Measurements from ENCODE around the gene ANTKMT.
A peak's percentile ranks its signal among the peaks of the same experiment; 100 is the strongest.

ANTKMT gene

GRCh38 chr16:726438-727290 lies 5.7 kb downstream of the ANTKMT start, which contains the start of the genes CCDC78 and HAGHL:
TSS of gene CCDC78 (minus strand) at chr16:726443. CDS start at chr16:726367, 76 bp downstream.
TSS of gene HAGHL (plus strand) at chr16:727106. CDS start at chr16:727510, 404 bp downstream.
- Histone ChIP-seq H3K23ac (ENCODE audit: low read length) (peak within 1 kb of the TSS; percentile 24), H3K18ac (ENCODE audit: low read length) (no peak within 1 kb of the TSS), H3K79me2 (ENCODE audit: control insufficient read depth, insufficient read depth, low read length) (no peaks in the 10 kb centered on the region), H3K4me1 (ENCODE audit: control insufficient read depth, low read depth, low read length) (no peaks in the 10 kb centered on the region), H4K8ac (ENCODE audit: low read depth, low read length) (no peak within 1 kb of the TSS), H3K4ac (ENCODE audit: low read depth, low read length) (no peak within 1 kb of the TSS), H3K9ac (ENCODE audit: low read length) (peak within 1 kb of the TSS; percentile 73), H3K27me3 (ENCODE audit: insufficient read depth, low read length, poor library complexity) (no peaks in the 10 kb centered on the region), H3K79me1 (ENCODE audit: low read length) (no peaks in the 10 kb centered on the region), H2BK5ac (ENCODE audit: low read length) (no peak within 1 kb of the TSS), H2AK5ac (ENCODE audit: low read length) (no peak within 1 kb of the TSS), H3K4me2 (ENCODE audit: low read length) (peak within 1 kb of the TSS; percentile 77), H3K36me3 (ENCODE audit: control insufficient read depth, insufficient read depth, low read length) (no peaks in the 10 kb centered on the region), H3K56ac (ENCODE audit: low read length) (peak within 1 kb of the TSS; percentile 89), H3K27ac (ENCODE audit: low read depth, low read length) (no peak within 1 kb of the TSS), H2BK120ac (ENCODE audit: low read depth, low read length) (no peak within 1 kb of the TSS), H2BK15ac (replicated peaks; ENCODE audit: low read depth) (no peak within 1 kb of the TSS), H3K4me3 (ENCODE audit: low read length) (peak within 1 kb of the TSS; percentile 13), H4K5ac (ENCODE audit: low read length) (no peak within 1 kb of the TSS)
- peak; percentile 36 for DNase-seq
- WGBS (ENCODE audit: extremely low coverage, insufficient coverage, low lambda C conversion rate): no CpG with 5 or more reads among the region's 88 CpGs

DNA sequence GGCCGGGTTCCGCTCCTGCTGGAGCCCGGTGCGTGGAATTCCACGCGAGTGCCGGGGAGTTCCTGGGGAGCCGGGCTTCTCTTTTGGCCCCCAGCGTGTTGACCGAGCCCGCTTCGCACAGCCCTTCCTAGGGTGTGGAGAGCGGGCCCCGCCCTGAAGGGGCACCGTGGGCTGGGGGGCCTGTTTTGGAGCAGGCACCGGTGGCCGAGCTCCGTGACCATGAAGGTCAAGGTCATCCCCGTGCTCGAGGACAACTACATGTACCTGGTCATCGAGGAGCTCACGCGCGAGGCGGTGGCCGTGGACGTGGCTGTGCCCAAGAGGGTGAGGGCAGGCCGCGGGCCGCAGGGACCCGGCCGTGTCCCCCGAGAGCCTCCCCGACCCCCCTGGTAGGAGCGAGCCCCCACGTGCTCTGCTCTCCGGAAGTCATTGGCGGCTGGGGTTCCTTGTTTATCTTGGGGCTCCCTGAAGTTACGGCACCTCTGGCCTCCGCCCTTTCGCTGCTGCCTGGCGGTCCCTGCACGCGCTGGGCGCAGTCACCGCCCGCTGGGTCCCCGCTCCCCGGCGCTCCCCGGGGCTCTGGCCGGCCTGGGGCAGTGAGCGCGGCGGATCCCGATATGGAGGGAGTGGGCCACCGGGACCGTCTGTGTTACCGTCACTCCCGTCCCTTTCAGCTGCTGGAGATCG lies 6.5 kb downstream of the ANTKMT start:
- Histone ChIP-seq H3K27ac (ENCODE audit: low read depth, low read length) (no peak overlapping the region), H3K27me3 (ENCODE audit: insufficient read depth, low read length, poor library complexity) (no peaks in the 10 kb centered on the region), H3K4me1 (ENCODE audit: control insufficient read depth, low read depth, low read length) (no peaks in the 10 kb centered on the region), H3K9ac (ENCODE audit: low read length) (peak overlapping the region; percentile 73), H3K4me2 (ENCODE audit: low read length) (peak overlapping the region; percentile 77), H2BK15ac (replicated peaks; ENCODE audit: low read depth) (no peak overlapping the region), H3K79me2 (ENCODE audit: control insufficient read depth, insufficient read depth, low read length) (no peaks in the 10 kb centered on the region), H3K4ac (ENCODE audit: low read depth, low read length) (no peak overlapping the region), H3K4me3 (ENCODE audit: low read length) (peak overlapping the region; percentile 13), H2BK120ac (ENCODE audit: low read depth, low read length) (no peak overlapping the region), H3K79me1 (ENCODE audit: low read length) (no peaks in the 10 kb centered on the region), H2BK5ac (ENCODE audit: low read length) (no peak overlapping the region), H3K36me3 (ENCODE audit: control insufficient read depth, insufficient read depth, low read length) (no peaks in the 10 kb centered on the region), H4K5ac (ENCODE audit: low read length) (no peak overlapping the region), H3K56ac (ENCODE audit: low read length) (peak overlapping the region; percentile 89), H4K8ac (ENCODE audit: low read depth, low read length) (no peak overlapping the region), H2AK5ac (ENCODE audit: low read length) (no peak overlapping the region), H3K23ac (ENCODE audit: low read length) (peak overlapping the region; percentile 24), H3K18ac (ENCODE audit: low read length) (no peak overlapping the region)
- WGBS (ENCODE audit: extremely low coverage, insufficient coverage, low lambda C conversion rate): no CpG with 5 or more reads among the region's 61 CpGs
- no peak for DNase-seq

DNA sequence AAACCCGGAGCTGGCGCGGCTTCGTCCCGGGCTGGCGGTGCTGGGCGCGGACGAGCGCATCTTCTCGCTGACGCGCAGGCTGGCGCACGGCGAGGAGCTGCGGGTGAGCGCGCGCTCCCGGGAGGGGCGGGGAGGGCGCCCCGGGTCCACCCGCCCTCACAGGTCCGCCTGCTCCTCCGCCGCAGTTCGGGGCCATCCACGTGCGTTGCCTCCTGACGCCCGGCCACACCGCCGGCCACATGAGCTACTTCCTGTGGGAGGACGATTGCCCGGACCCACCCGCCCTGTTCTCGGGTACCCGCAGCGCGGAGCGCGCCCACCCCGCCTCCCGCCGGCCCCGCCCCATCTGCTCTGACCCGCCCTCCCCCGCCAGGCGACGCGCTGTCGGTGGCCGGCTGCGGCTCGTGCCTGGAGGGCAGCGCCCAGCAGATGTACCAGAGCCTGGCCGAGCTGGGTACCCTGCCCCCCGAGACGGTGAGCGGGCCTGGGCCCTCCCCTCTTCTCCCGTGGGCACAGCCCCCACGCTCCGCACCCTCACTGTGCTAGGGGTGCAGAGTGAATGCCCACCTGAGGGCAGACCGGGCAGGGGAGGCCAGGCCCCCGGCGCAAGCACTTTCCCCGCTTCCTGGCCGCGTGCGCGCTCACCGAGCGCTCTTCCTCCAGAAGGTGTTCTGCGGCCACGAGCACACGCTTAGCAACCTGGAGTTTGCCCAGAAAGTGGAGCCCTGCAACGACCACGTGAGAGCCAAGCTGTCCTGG lies 7.4 kb downstream of the ANTKMT start:
- no peak overlapping the region for H3K4me3 ChIP-seq (ENCODE audit: low read length)
- peak overlapping the region; percentile 59 for H3K4me2 ChIP-seq (ENCODE audit: low read length)
- DNase-seq: peak; percentile 75

GRCh38 chr16:728890-729744 lies 8.2 kb downstream of the ANTKMT start:
- Histone ChIP-seq H3K79me1 (ENCODE audit: low read length) (no peaks in the 10 kb centered on the region), H3K27me3 (ENCODE audit: insufficient read depth, low read length, poor library complexity) (no peaks in the 10 kb centered on the region), H3K4me2 (ENCODE audit: low read length) (no peak overlapping the region), H2BK120ac (ENCODE audit: low read depth, low read length) (no peak overlapping the region), H3K4ac (ENCODE audit: low read depth, low read length) (no peak overlapping the region), H2BK15ac (replicated peaks; ENCODE audit: low read depth) (no peak overlapping the region), H3K4me1 (ENCODE audit: control insufficient read depth, low read depth, low read length) (no peaks in the 10 kb centered on the region), H2BK5ac (ENCODE audit: low read length) (no peak overlapping the region), H4K5ac (ENCODE audit: low read length) (no peak overlapping the region), H3K4me3 (ENCODE audit: low read length) (no peak overlapping the region), H3K56ac (ENCODE audit: low read length) (peak overlapping the region; percentile 34), H3K36me3 (ENCODE audit: control insufficient read depth, insufficient read depth, low read length) (peaks cover 3% of the 10 kb centered on the region), H3K9ac (ENCODE audit: low read length) (no peak overlapping the region), H3K18ac (ENCODE audit: low read length) (no peak overlapping the region), H4K8ac (ENCODE audit: low read depth, low read length) (no peak overlapping the region), H3K23ac (ENCODE audit: low read length) (no peak overlapping the region), H3K27ac (ENCODE audit: low read depth, low read length) (no peak overlapping the region), H3K79me2 (ENCODE audit: control insufficient read depth, insufficient read depth, low read length) (no peaks in the 10 kb centered on the region), H2AK5ac (ENCODE audit: low read length) (no peak overlapping the region)
- DNase-seq: peak; percentile 24
- WGBS (ENCODE audit: extremely low coverage, insufficient coverage, low lambda C conversion rate): no CpG with 5 or more reads among the region's 55 CpGs

More for the DNA sequence above, 7.4 kb downstream of the ANTKMT start:
- no peaks in the 10 kb centered on the region for H3K79me1 ChIP-seq (ENCODE audit: low read length)
- H3K18ac ChIP-seq (ENCODE audit: low read length): no peak overlapping the region
- peak overlapping the region; percentile 66 for H3K23ac ChIP-seq (ENCODE audit: low read length)
- peak overlapping the region; percentile 89 for H3K56ac ChIP-seq (ENCODE audit: low read length)
- no peak overlapping the region for H4K5ac ChIP-seq (ENCODE audit: low read length)
- no peak overlapping the region for H3K27ac ChIP-seq (ENCODE audit: low read depth, low read length)
- no peak overlapping the region for H2BK15ac ChIP-seq (replicated peaks; ENCODE audit: low read depth)
- H2BK120ac ChIP-seq (ENCODE audit: low read depth, low read length): no peak overlapping the region
- no CpG with 5 or more reads among the region's 80 CpGs for WGBS (ENCODE audit: extremely low coverage, insufficient coverage, low lambda C conversion rate)
- no peak overlapping the region for H4K8ac ChIP-seq (ENCODE audit: low read depth, low read length)
- H3K36me3 ChIP-seq (ENCODE audit: control insufficient read depth, insufficient read depth, low read length): peaks cover 1% of the 10 kb centered on the region
- no peaks in the 10 kb centered on the region for H3K27me3 ChIP-seq (ENCODE audit: insufficient read depth, low read length, poor library complexity)
- H3K9ac ChIP-seq (ENCODE audit: low read length): peak overlapping the region; percentile 66
- no peaks in the 10 kb centered on the region for H3K79me2 ChIP-seq (ENCODE audit: control insufficient read depth, insufficient read depth, low read length)
- H2AK5ac ChIP-seq (ENCODE audit: low read length): no peak overlapping the region
- H3K4ac ChIP-seq (ENCODE audit: low read depth, low read length): no peak overlapping the region
- H3K4me1 ChIP-seq (ENCODE audit: control insufficient read depth, low read depth, low read length): no peaks in the 10 kb centered on the region
- no peak overlapping the region for H2BK5ac ChIP-seq (ENCODE audit: low read length)

Measured in mesendoderm (in vitro differentiated cells).